DMS 273 (cell line): Measurements from ENCODE around the gene DUSP2.

Source experiments
- DNase-seq: peaks from one replicate; lab custom pipeline; 2025; ENCODE audit not compliant: unreplicated experiment; lab: John Stamatoyannopoulos, UW

The DUSP2 gene

GRCh38 chr2:96145036-96145847 is at the start of gene DUSP2:
Gene DUSP2, minus strand, starts transcription at chr2:96145440. Its CDS starts 86 bp downstream, at chr2:96145354.
- peak; percentile 96 for DNase-seq

- DNase-seq = no peak
Measured at GRCh38 chr2:96191937-96192670, 46.9 kb upstream of the DUSP2 start.

GRCh38 chr2:96188821-96189526 is 43.7 kb upstream of the DUSP2 start:
- no peak for DNase-seq

- no peak for DNase-seq
Measured at GRCh38 chr2:96186562-96186961, 41.3 kb upstream of the DUSP2 start.

GRCh38 chr2:96185516-96185915 is 40.3 kb upstream of the DUSP2 start:
- DNase-seq = no peak

- DNase-seq = no peak
Measured at GRCh38 chr2:96184989-96185388, 39.7 kb upstream of the DUSP2 start.

- DNase-seq = no peak
Measured at GRCh38 chr2:96184188-96184587, 38.9 kb upstream of the DUSP2 start.

GRCh38 chr2:96181529-96181928 is 36.3 kb upstream of the DUSP2 start:
- no peak for DNase-seq

- no peak for DNase-seq
Measured at GRCh38 chr2:96180521-96180920, 35.3 kb upstream of the DUSP2 start.

GRCh38 chr2:96180002-96180401 is 34.8 kb upstream of the DUSP2 start:
- no peak for DNase-seq

- DNase-seq = no peak
Measured at GRCh38 chr2:96176661-96177060, 31.4 kb upstream of the DUSP2 start.

- DNase-seq = no peak
Measured at GRCh38 chr2:96175951-96176350, 30.7 kb upstream of the DUSP2 start.

GRCh38 chr2:96174251-96175144 is 29.3 kb upstream of the DUSP2 start:
- DNase-seq = peak; percentile 91

GRCh38 chr2:96171831-96172230 is 26.6 kb upstream of the DUSP2 start:
- DNase-seq = no peak

- DNase-seq = no peak
Measured at GRCh38 chr2:96170626-96171025, 25.4 kb upstream of the DUSP2 start.

- DNase-seq = no peak
Measured at GRCh38 chr2:96169868-96170507, 24.7 kb upstream of the DUSP2 start.

GRCh38 chr2:96167407-96168013 is 22.3 kb upstream of the DUSP2 start:
- peak; percentile 34 for DNase-seq

- DNase-seq = no peak
Measured at GRCh38 chr2:96164459-96165184, 19.4 kb upstream of the DUSP2 start.

- DNase-seq = peak; percentile 45
Measured at GRCh38 chr2:96163768-96164429, 18.7 kb upstream of the DUSP2 start.
